GM23338 (cell line): ENCODE data around the gene CELF4. TPM values are rescaled to one million over a fixed set of nuclear protein-coding genes. Genes with fewer than 3 reads are reported as not detected.

Source experiments
- ATAC-seq: fragments of 200-7000 bp; cut with Tn5 transposase; 3 replicates; pipeline ENCODE4 v1.9.1; 2020
- DNase-seq: peaks from one replicate; pipeline ENCODE4 v3.0.0-alpha.2; 2015; ENCODE audit warnings: low spot score
- H2AFZ ChIP-seq: fragments of 200-600 bp; sonication (generic); 2 replicates; pipeline ENCODE4 v1.8.0; 2016; ENCODE audit warnings: antibody characterized with exemption, mild to moderate bottlenecking, moderate library complexity
- H3F3A ChIP-seq: fragments of 200-600 bp; sonication (generic); replicated peaks from 2 replicates; pipeline ENCODE4 v1.8.0; 2017; ENCODE audit warnings: antibody characterized with exemption, mixed run types, low read depth
- H3K27ac ChIP-seq: fragments of 200-600 bp; sonication (generic); 2 replicates; pipeline ENCODE4 v1.6.1; 2016; ENCODE audit warnings: low read depth
- H3K27me3 ChIP-seq: fragments of 200-600 bp; sonication (generic); 2 replicates; pipeline ENCODE4 v1.8.0; 2016; ENCODE audit warnings: mild to moderate bottlenecking, mixed run types, moderate library complexity; ENCODE audit not compliant: insufficient read depth
- H3K36me3 ChIP-seq: fragments of 200-600 bp; sonication (generic); 2 replicates; pipeline ENCODE4 v1.8.0; 2016; ENCODE audit warnings: mild to moderate bottlenecking; ENCODE audit not compliant: insufficient read depth
- H3K4me1 ChIP-seq: fragments of 200-600 bp; sonication (generic); 2 replicates; pipeline ENCODE4 v1.8.0; 2016; ENCODE audit warnings: mild to moderate bottlenecking, moderate library complexity; ENCODE audit not compliant: insufficient read depth
- H3K4me2 ChIP-seq: fragments of 200-600 bp; sonication (generic); 2 replicates; pipeline ENCODE4 v1.7.1; 2017; ENCODE audit warnings: mixed run types
- H3K4me3 ChIP-seq: fragments of 200-600 bp; sonication (generic); 2 replicates; pipeline ENCODE4 v1.6.1; 2016; ENCODE audit warnings: mixed run types
- H3K79me2 ChIP-seq: fragments of 200-600 bp; sonication (generic); replicated peaks from 2 replicates; pipeline ENCODE4 v1.8.0; 2017; ENCODE audit warnings: mild to moderate bottlenecking; ENCODE audit not compliant: insufficient read depth
- H3K9me2 ChIP-seq: fragments of 200-600 bp; sonication (generic); 2 replicates; pipeline ENCODE4 v1.8.0; 2017; ENCODE audit not compliant: insufficient read depth
- H4K20me1 ChIP-seq: fragments of 200-600 bp; sonication (generic); replicated peaks from 2 replicates; pipeline ENCODE4 v1.8.0; 2017; ENCODE audit warnings: mild to moderate bottlenecking; ENCODE audit not compliant: insufficient read depth
- H3K27ac Mint-ChIP-seq: 2 replicates; pipeline ENCODE4 v1.8.0; 2020; ENCODE audit warnings: inconsistent platforms, mild to moderate bottlenecking, moderate library complexity, mixed read lengths
- H3K27me3 Mint-ChIP-seq: 3 replicates; pipeline ENCODE4 v1.8.0; 2022; ENCODE audit warnings: low read depth, mild to moderate bottlenecking, moderate library complexity, mixed read lengths, inconsistent platforms; ENCODE audit not compliant: insufficient read depth, poor library complexity
- H3K36me3 Mint-ChIP-seq: 3 replicates; pipeline ENCODE4 v1.8.0; 2021; ENCODE audit warnings: low read depth, mild to moderate bottlenecking, inconsistent platforms, moderate library complexity, mixed read lengths
- H3K4me1 Mint-ChIP-seq: 3 replicates; pipeline ENCODE4 v1.8.0; 2020; ENCODE audit warnings: mild to moderate bottlenecking, inconsistent platforms, mixed read lengths
- H3K4me3 Mint-ChIP-seq: 3 replicates; pipeline ENCODE4 v1.8.0; 2021; ENCODE audit warnings: moderate library complexity, mild to moderate bottlenecking, inconsistent platforms, mixed read lengths
- H3K9me3 Mint-ChIP-seq: 3 replicates; pipeline ENCODE4 v1.8.0; 2020; ENCODE audit warnings: moderate library complexity, mild to moderate bottlenecking, inconsistent platforms, mixed read lengths
- CREB1 ChIP-seq: fragments of 250-450 bp; sonication (Bioruptor Pico); IDR thresholded peaks from 2 replicates; pipeline ENCODE4 v1.5.0; 2020; ENCODE audit warnings: low read depth, mild to moderate bottlenecking, moderate library complexity
- CTCF ChIP-seq, 2 experiments: fragments of 200-600 bp in 1 of 2; sonication (generic) in 1 of 2; conservative IDR thresholded peaks; 2 replicates each; pipeline versions ENCODE4 v1.5.1 to v1.6.1; 2016 to 2017; ENCODE audit warnings: antibody characterized with exemption in 2 of 2, low read depth in 2 of 2, mild to moderate bottlenecking in 2 of 2, moderate library complexity in 1 of 2
- EZH2 ChIP-seq: fragments of 200-600 bp; sonication (generic); IDR thresholded peaks from one replicate; pipeline ENCODE4 v1.8.0; 2017; ENCODE audit warnings: antibody characterized with exemption, mild to moderate bottlenecking, low read depth; ENCODE audit not compliant: unreplicated experiment
- JUNB ChIP-seq: IDR thresholded peaks from one replicate; pipeline ENCODE4 v1.6.1; 2016; ENCODE audit warnings: antibody characterized with exemption; ENCODE audit not compliant: unreplicated experiment
- NANOG ChIP-seq: IDR thresholded peaks from 2 replicates; pipeline ENCODE4 v1.6.1; 2016; ENCODE audit warnings: antibody characterized with exemption, borderline replicate concordance
- POLR2AphosphoS5 ChIP-seq: IDR thresholded peaks from 2 replicates; pipeline ENCODE4 v1.6.1; 2016; ENCODE audit warnings: antibody characterized with exemption, low read depth
- REST ChIP-seq: IDR thresholded peaks from one replicate; pipeline ENCODE4 v1.6.1; 2018; ENCODE audit warnings: antibody characterized with exemption; ENCODE audit not compliant: unreplicated experiment
- STAT1 ChIP-seq: IDR thresholded peaks from one replicate; pipeline ENCODE4 v1.6.1; 2016; ENCODE audit warnings: antibody characterized with exemption; ENCODE audit not compliant: unreplicated experiment
- ZNF114 ChIP-seq: fragments of 250-450 bp; sonication (Bioruptor Pico); IDR thresholded peaks from 2 replicates; pipeline ENCODE4 v1.5.0; 2020; ENCODE audit warnings: mild to moderate bottlenecking, moderate library complexity
- ZNF331 ChIP-seq: fragments of 250-450 bp; sonication (Bioruptor Pico); IDR thresholded peaks from 2 replicates; pipeline ENCODE4 v1.5.0; 2020; ENCODE audit warnings: low read depth, mild to moderate bottlenecking, moderate library complexity
- ZNF462 ChIP-seq: fragments of 250-450 bp; sonication (Bioruptor Pico); IDR thresholded peaks from 2 replicates; pipeline ENCODE4 v1.5.0; 2020; ENCODE audit warnings: mild to moderate bottlenecking, moderate library complexity
- polyA plus RNA-seq: library from polyadenylated mRNA; unstranded; fragments of >200 nt; fragmentation: Nextera tagmentation; extraction: Ambion mirVana; gene quantifications from 2 replicates; pipeline ENCODE4 v1.2.1, GENCODE V29; 2016
- total RNA-seq: library from RNA; depleted of rRNA; stranded (reverse); fragments of >200 nt; shearing (Covaris generic); gene quantifications from 2 replicates; pipeline ENCODE4 v1.2.3, GENCODE V29; 2014

The CELF4 gene
- total and polyA plus RNA-seq, 2 experiments from 2014 or later = 2.6 to 6.7 TPM

- no peak for TF ChIP-seq ZNF462 (CRISPR knock-in tag)
Measured at GRCh38 chr18:37343542-37343851, 222.1 kb downstream of the CELF4 start (continued).

GRCh38 chr18:37341473-37342086 is 224.0 kb downstream of the CELF4 start:
- no peak for DNase-seq
- Mint-ChIP-seq H3K36me3 (no peaks in the 10 kb centered on the region), H3K27ac (no peak overlapping the region), H3K9me3 (no peaks in the 10 kb centered on the region), H3K4me1 (peaks cover 16% of the 10 kb centered on the region), H3K4me3 (no peak overlapping the region), H3K27me3 (peaks cover 16% of the 10 kb centered on the region)
- Histone ChIP-seq H3K4me3 (no peak overlapping the region), H3K36me3 (no peaks in the 10 kb centered on the region), H3K9me2 (no peaks in the 10 kb centered on the region), H3K79me2 (no peaks in the 10 kb centered on the region), H2AFZ (no peak overlapping the region), H3K27me3 (0 out of 2 replicates have a peak, but pooled peaks cover 4% of the 10 kb centered on the region), H3K27ac (no peak overlapping the region), H4K20me1 (peaks cover 4% of the 10 kb centered on the region; the same call in 1 of the 2 replicates), H3K4me2 (no peak overlapping the region), H3F3A (no peaks in the 10 kb centered on the region), H3K4me1 (no peaks in the 10 kb centered on the region)
- no peak for ATAC-seq
- TF ChIP-seq REST (no peak), ZNF114 (CRISPR knock-in tag) (no peak), JUNB (no peak), CTCF (conservative IDR thresholded peaks at IDR 0.05; ENCODE audit: low read depth in 2 of 2) (no peak), ZNF331 (CRISPR knock-in tag) (no peak), NANOG (no peak), POLR2AphosphoS5 (no peak), STAT1 (no peak), CREB1 (CRISPR knock-in tag) (no peak), EZH2 (no peak)
